PC-9 (cell line): ENCODE measurements around the gene FERMT3. TPM values are rescaled to one million over a fixed set of nuclear protein-coding genes. Genes with fewer than 3 reads are reported as not detected.

Experiments used
- BruUV-seq: library from RNA; stranded (reverse); fragments of 400-500 nt; replicated peaks from 2 replicates; lab custom pipeline; 2021; lab: Mats Ljungman, UMichigan
- CTCF ChIA-PET: fragments of 300-600 bp; sonication (Branson Sonifier 250); formaldehyde crosslinking; loops from one replicate; lab custom pipeline; 2022; ENCODE audit warnings: antibody characterized with exemption; lab: Charles Lee
- POLR2A ChIA-PET: fragments of 300-600 bp; sonication (Branson Sonifier 250); formaldehyde crosslinking; loops from one replicate; lab custom pipeline; 2022; ENCODE audit warnings: antibody characterized with exemption; ENCODE audit not compliant: unreplicated experiment; lab: Charles Lee
- DNase-seq, 2 experiments: peaks; one replicate each; pipeline versions ENCODE4 v3.0.0 to v3.0.0-alpha.2; 2015 to 2022; ENCODE audit warnings: mixed read lengths in 1 of 2
- H2AFZ ChIP-seq: fragments of 200-600 bp; sonication (generic); 2 replicates; pipeline ENCODE4 v1.8.1; 2017; ENCODE audit warnings: antibody characterized with exemption
- H3F3A ChIP-seq: fragments of 200-600 bp; sonication (generic); 2 replicates; pipeline ENCODE4 v1.8.1; 2017; ENCODE audit warnings: antibody characterized with exemption, mild to moderate bottlenecking, low read depth; ENCODE audit not compliant: insufficient read depth
- H3K27ac ChIP-seq: fragments of 200-600 bp; sonication (generic); 2 replicates; pipeline ENCODE4 v1.6.1; 2016; ENCODE audit warnings: mixed run types
- H3K27me3 ChIP-seq: fragments of 200-600 bp; sonication (generic); 2 replicates; pipeline ENCODE4 v1.6.1; 2016; ENCODE audit warnings: low read depth, mixed run types; ENCODE audit not compliant: insufficient read depth
- H3K36me3 ChIP-seq: fragments of 200-600 bp; sonication (generic); 2 replicates; pipeline ENCODE4 v1.6.1; 2016; ENCODE audit warnings: low read depth, mixed run types
- H3K4me1 ChIP-seq: fragments of 200-600 bp; sonication (generic); replicated peaks from 2 replicates; pipeline ENCODE4 v1.6.1; 2016; ENCODE audit warnings: mixed run types; ENCODE audit not compliant: insufficient read depth
- H3K4me2 ChIP-seq: fragments of 200-600 bp; sonication (generic); 2 replicates; pipeline ENCODE4 v1.6.1; 2017; ENCODE audit warnings: mixed run types
- H3K4me3 ChIP-seq: fragments of 200-600 bp; sonication (generic); 2 replicates; pipeline ENCODE4 v1.6.1; 2016; ENCODE audit warnings: mixed run types
- H3K79me2 ChIP-seq: fragments of 200-600 bp; sonication (generic); 2 replicates; pipeline ENCODE4 v1.6.1; 2017; ENCODE audit warnings: low read depth, mixed run types
- H3K9me2 ChIP-seq: fragments of 200-600 bp; sonication (generic); 2 replicates; pipeline ENCODE4 v1.8.1; 2017; ENCODE audit warnings: mild to moderate bottlenecking; ENCODE audit not compliant: insufficient read depth
- H3K9me3 ChIP-seq: fragments of 200-600 bp; sonication (generic); 2 replicates; pipeline ENCODE4 v1.8.1; 2016; ENCODE audit warnings: low read depth; ENCODE audit not compliant: insufficient read depth
- H4K20me1 ChIP-seq: fragments of 200-600 bp; sonication (generic); 2 replicates; pipeline ENCODE4 v1.8.1; 2017; ENCODE audit not compliant: insufficient read depth
- EZH2 ChIP-seq: fragments of 200-600 bp; sonication (generic); IDR thresholded peaks from 2 replicates; pipeline ENCODE4 v1.8.0; 2017; ENCODE audit warnings: antibody characterized with exemption, low read depth
- intact Hi-C: fragments of 100-400 bp; cut with micrococcal nuclease; formaldehyde crosslinking; loops from one replicate; pipeline ENCODE4 v1.10.0; 2022; ENCODE audit not compliant: unreplicated experiment
- total RNA-seq: library from RNA; stranded (reverse); gene quantifications from 2 replicates; pipeline ENCODE4 v1.2.3, GENCODE V29; 2021
- TF ChIP-seq, protein P1 (sequence below): fragments of 200-600 bp; sonication (generic); conservative IDR thresholded peaks from 2 replicates; pipeline ENCODE4 v1.6.1; 2017; ENCODE audit warnings: mixed run types, antibody characterized with exemption, mild to moderate bottlenecking, moderate library complexity

Gene FERMT3
- total RNA-seq, 1 experiment from 2014 or later: 5.0 TPM

DNA sequence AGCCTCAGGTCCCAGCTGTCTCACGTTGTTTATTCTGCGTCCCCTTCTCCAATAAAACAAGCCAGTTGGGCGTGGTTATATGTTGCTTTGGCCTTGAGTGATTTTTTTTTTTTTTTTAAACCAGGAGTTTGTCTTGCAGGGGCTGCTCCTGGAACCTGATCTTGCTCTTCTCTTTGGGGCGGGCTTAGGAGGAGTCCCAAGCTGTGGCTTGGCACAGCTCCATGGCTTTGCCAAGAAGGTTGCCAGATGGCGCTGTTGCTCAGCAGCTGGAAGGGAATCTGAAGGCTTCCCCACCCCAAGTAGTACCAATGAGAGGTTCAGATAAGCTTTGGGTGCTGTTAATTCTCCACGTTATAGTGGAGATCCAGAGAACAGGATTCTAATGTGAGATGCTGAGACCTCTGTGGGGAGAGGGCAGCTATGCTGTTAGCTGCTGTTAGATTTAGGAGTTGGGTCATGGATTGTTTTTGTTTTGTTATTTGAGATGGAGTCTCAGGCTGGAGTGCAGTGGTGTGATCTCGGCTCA, 2.0 kb upstream of the FERMT3 start:
- Histone ChIP-seq H3K9me2 (no peaks in the 10 kb centered on the region), H3K4me3 (no peak overlapping the region), H3K36me3 (peaks cover 15% of the 10 kb centered on the region; the same call in 1 of the 2 replicates), H3K27ac (no peak overlapping the region), H3K79me2 (no peaks in the 10 kb centered on the region), H3K4me2 (no peak overlapping the region), H3K9me3 (no peaks in the 10 kb centered on the region), H2AFZ (no peak overlapping the region), H3F3A (peaks cover 83% of the 10 kb centered on the region), H4K20me1 (peaks cover 28% of the 10 kb centered on the region), H3K4me1 (0 out of 2 replicates have a peak, but pooled peaks cover 4% of the 10 kb centered on the region), H3K27me3 (no peaks in the 10 kb centered on the region)
- intact Hi-C loops: loop anchor here (1.0 kb wide), 5 partner anchors 48 to 449 kb away; no protein-coding TSS in a partner anchor
- no TSS peak for BruUV-seq
- POLR2A ChIA-PET: interaction anchor here (0.6 to 0.7 kb wide), 4 partner anchors 67 to 1287 kb away, joined by 3 to 10 read pairs (median 8); no protein-coding TSS in a partner anchor
- CTCF ChIA-PET: interaction anchor here (0.6 to 1.9 kb wide), 16 partner anchors 8 to 151 kb away, joined by 3 to 23 read pairs (median 4); partner anchors contain the start of genes NUDT22, PRDX5 and TRPT1
- peak; percentile 85 to 93 for DNase-seq
- TF ChIP-seq, protein P1, sequence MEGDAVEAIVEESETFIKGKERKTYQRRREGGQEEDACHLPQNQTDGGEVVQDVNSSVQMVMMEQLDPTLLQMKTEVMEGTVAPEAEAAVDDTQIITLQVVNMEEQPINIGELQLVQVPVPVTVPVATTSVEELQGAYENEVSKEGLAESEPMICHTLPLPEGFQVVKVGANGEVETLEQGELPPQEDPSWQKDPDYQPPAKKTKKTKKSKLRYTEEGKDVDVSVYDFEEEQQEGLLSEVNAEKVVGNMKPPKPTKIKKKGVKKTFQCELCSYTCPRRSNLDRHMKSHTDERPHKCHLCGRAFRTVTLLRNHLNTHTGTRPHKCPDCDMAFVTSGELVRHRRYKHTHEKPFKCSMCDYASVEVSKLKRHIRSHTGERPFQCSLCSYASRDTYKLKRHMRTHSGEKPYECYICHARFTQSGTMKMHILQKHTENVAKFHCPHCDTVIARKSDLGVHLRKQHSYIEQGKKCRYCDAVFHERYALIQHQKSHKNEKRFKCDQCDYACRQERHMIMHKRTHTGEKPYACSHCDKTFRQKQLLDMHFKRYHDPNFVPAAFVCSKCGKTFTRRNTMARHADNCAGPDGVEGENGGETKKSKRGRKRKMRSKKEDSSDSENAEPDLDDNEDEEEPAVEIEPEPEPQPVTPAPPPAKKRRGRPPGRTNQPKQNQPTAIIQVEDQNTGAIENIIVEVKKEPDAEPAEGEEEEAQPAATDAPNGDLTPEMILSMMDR: peak; percentile 88
- no peak for TF ChIP-seq EZH2

DNA sequence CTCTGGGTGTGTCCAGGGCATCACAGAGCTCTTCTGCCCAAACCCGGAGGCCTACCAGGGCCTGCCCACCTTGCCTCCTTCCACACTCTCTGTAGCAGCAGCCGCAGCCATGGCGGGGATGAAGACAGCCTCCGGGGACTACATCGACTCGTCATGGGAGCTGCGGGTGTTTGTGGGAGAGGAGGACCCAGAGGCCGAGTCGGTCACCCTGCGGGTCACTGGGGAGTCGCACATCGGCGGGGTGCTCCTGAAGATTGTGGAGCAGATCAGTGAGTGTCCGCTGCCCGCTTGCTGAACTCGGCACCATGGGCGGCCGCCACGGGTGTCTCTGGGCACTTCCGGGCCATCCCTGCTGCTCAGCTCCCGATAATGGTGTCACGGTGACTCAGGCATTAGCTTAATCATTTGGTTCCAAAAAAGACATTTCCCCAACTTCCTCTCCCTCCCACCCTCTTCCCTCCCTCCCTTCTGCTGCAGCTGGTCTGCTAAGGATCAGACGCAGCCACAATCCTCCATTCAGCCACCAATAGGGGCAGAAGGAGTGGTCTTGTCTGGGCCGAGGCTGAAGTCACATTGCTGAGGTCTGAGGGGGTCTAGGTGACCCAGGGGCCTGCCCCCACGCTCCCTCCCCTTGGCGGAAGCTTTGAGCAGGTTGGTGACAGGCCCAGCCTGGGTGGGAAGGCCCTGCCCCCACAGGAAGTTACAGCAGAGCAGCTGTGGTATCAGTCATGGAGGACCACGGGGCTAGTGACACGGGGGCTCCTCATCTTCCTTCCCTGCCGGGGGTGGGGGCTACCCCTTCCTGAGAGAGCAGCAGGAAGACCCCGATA, 950 bp downstream of the FERMT3 start:
- Histone ChIP-seq H4K20me1 (peaks cover 21% of the 10 kb centered on the region), H3K4me3 (no peak overlapping the region), H3K4me1 (0 out of 2 replicates have a peak, but pooled peaks cover 4% of the 10 kb centered on the region), H3K9me2 (no peaks in the 10 kb centered on the region), H3F3A (peaks cover 55% of the 10 kb centered on the region), H3K36me3 (0 out of 2 replicates have a peak, but pooled peaks cover 6% of the 10 kb centered on the region), H3K4me2 (no peak overlapping the region), H3K79me2 (no peaks in the 10 kb centered on the region), H3K27ac (no peak overlapping the region), H3K9me3 (no peaks in the 10 kb centered on the region), H3K27me3 (no peaks in the 10 kb centered on the region), H2AFZ (no peak overlapping the region)
- ChIA-PET CTCF (interaction anchor here (0.5 to 0.7 kb wide), 4 partner anchors 77 to 1402 kb away, joined by 3 to 7 read pairs (median 3); partner anchors contain the start of gene NXF1), POLR2A (no interaction called here)
- BruUV-seq: no TSS peak
- DNase-seq: no peak
- intact Hi-C loops: no loop called here
- TF ChIP-seq, protein P1: no peak
- no peak for TF ChIP-seq EZH2

GRCh38 chr11:64208086-64208795, 1.7 kb downstream of the FERMT3 start:
- H4K20me1 ChIP-seq: peaks cover 18% of the 10 kb centered on the region
- TF ChIP-seq, protein P1: no peak
- no peak for TF ChIP-seq EZH2
- H3K27ac ChIP-seq: no peak overlapping the region
- intact Hi-C loops: no loop called here
- ChIA-PET POLR2A (no interaction called here), CTCF (interaction anchor here (0.6 kb wide), 1 partner anchor 147 kb away, joined by 3 read pairs; no protein-coding TSS in a partner anchor)
- no peaks in the 10 kb centered on the region for H3K79me2 ChIP-seq
- no peaks in the 10 kb centered on the region for H3K9me3 ChIP-seq
- no peaks in the 10 kb centered on the region for H3K27me3 ChIP-seq
- no TSS peak for BruUV-seq
- no peaks in the 10 kb centered on the region for H3K9me2 ChIP-seq
- DNase-seq: no peak
- no peak overlapping the region for H2AFZ ChIP-seq
- no peak overlapping the region for H3K4me3 ChIP-seq
- no peak overlapping the region for H3K4me2 ChIP-seq
- H3K36me3 ChIP-seq: no peaks in the 10 kb centered on the region
- peaks cover 48% of the 10 kb centered on the region for H3F3A ChIP-seq
- 0 out of 2 replicates have a peak, but pooled peaks cover 4% of the 10 kb centered on the region for H3K4me1 ChIP-seq
